NCI-H1694 (cell line): ENCODE data around the gene CXXC5.

Source experiments
- DNase-seq: peaks from one replicate; lab custom pipeline; 2025; lab: John Stamatoyannopoulos, UW

CXXC5 gene

GRCh38 chr5:139694556-139695177 is 46.5 kb downstream of the CXXC5 start:
- no peak for DNase-seq

- DNase-seq, result no peak
Observed at GRCh38 chr5:139695178-139695573, 47.0 kb downstream of the CXXC5 start.

- no peak for DNase-seq
Observed at GRCh38 chr5:139696167-139696893, 48.2 kb downstream of the CXXC5 start.

GRCh38 chr5:139696894-139697658 is 48.9 kb downstream of the CXXC5 start:
- DNase-seq, result no peak

GRCh38 chr5:139698490-139699146 is 50.5 kb downstream of the CXXC5 start:
- no peak for DNase-seq

GRCh38 chr5:139699351-139699750 is 51.2 kb downstream of the CXXC5 start:
- DNase-seq, result no peak

- DNase-seq, result no peak
Observed at GRCh38 chr5:139700711-139701055, 52.5 kb downstream of the CXXC5 start.

- no peak for DNase-seq
Observed at GRCh38 chr5:139701056-139701741, 53.0 kb downstream of the CXXC5 start.

- DNase-seq, result no peak
Observed at GRCh38 chr5:139702548-139702947, 54.4 kb downstream of the CXXC5 start.

GRCh38 chr5:139704748-139705147 is 56.6 kb downstream of the CXXC5 start:
- no peak for DNase-seq

GRCh38 chr5:139705191-139705590 is 57.0 kb downstream of the CXXC5 start:
- no peak for DNase-seq

- DNase-seq, result no peak
Observed at GRCh38 chr5:139705655-139706587, 57.8 kb downstream of the CXXC5 start.

- no peak for DNase-seq
Observed at GRCh38 chr5:139707445-139708003, 59.4 kb downstream of the CXXC5 start.

- no peak for DNase-seq
Observed at GRCh38 chr5:139708434-139708861, 60.3 kb downstream of the CXXC5 start.

- DNase-seq, result no peak
Observed at GRCh38 chr5:139708877-139709581, 60.9 kb downstream of the CXXC5 start.

GRCh38 chr5:139709582-139710318 is 61.6 kb downstream of the CXXC5 start:
- no peak for DNase-seq

- peak; percentile 17 for DNase-seq
Observed at GRCh38 chr5:139710319-139711066, 62.3 kb downstream of the CXXC5 start.
